Esophagus muscularis mucosa (tissue), 4 donors: ENCODE measurements around the gene MTA3.

Experiments
- EP300 ChIP-seq: sonication (generic); formaldehyde crosslinking; IDR thresholded peaks from one replicate; pipeline ENCODE4 v1.6.1; 2017; ENCODE audit warnings: antibody characterized with exemption
- POLR2A ChIP-seq: fragments of 450-650 bp; IDR thresholded peaks from one replicate; pipeline ENCODE4 v1.6.1; 2017; ENCODE audit warnings: antibody characterized with exemption, moderate library complexity, mild to moderate bottlenecking, low read depth
- POLR2AphosphoS5 ChIP-seq, 2 donors: sonication (generic); formaldehyde crosslinking; IDR thresholded peaks; one replicate each; pipeline ENCODE4 v1.6.1; 2017; ENCODE audit warnings: antibody characterized with exemption in 2 of 2
- TF ChIP-seq, protein P1 (sequence below), 3 experiments: fragments of 200-600 bp in 2 of 3; fragments of 450-650 bp in 1 of 3; sonication (generic) in 2 of 3; IDR thresholded peaks; one replicate each; pipeline ENCODE4 v1.5.1; 2017 to 2019; ENCODE audit warnings: antibody characterized with exemption in 3 of 3, mild to moderate bottlenecking in 2 of 3, moderate library complexity in 1 of 3

DNA sequence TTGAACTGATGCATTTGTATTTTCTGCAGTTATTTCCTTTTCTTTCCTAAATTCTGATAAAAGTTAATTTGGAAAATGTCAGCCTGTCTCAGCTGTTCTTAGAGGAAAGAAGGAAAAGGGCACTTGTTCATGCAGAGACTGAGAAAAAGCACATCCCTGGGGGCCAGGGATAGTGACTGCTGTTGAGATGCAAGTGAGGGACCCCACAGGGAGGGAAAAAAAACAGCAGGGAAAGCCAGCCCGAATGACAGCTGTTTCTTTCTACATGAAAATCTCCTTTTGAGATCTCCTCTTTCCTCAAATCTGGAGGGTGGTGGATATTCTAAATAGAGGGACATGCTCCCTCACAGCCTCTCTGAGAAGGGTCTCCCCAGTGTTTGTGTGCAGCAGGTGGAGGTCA, 14.0 kb upstream of the MTA3 start:
- TF ChIP-seq, protein P1, sequence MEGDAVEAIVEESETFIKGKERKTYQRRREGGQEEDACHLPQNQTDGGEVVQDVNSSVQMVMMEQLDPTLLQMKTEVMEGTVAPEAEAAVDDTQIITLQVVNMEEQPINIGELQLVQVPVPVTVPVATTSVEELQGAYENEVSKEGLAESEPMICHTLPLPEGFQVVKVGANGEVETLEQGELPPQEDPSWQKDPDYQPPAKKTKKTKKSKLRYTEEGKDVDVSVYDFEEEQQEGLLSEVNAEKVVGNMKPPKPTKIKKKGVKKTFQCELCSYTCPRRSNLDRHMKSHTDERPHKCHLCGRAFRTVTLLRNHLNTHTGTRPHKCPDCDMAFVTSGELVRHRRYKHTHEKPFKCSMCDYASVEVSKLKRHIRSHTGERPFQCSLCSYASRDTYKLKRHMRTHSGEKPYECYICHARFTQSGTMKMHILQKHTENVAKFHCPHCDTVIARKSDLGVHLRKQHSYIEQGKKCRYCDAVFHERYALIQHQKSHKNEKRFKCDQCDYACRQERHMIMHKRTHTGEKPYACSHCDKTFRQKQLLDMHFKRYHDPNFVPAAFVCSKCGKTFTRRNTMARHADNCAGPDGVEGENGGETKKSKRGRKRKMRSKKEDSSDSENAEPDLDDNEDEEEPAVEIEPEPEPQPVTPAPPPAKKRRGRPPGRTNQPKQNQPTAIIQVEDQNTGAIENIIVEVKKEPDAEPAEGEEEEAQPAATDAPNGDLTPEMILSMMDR (IDR thresholded peaks at IDR 0.05), result no peak
- TF ChIP-seq POLR2A (no peak), POLR2AphosphoS5 (IDR thresholded peaks at IDR 0.05) (no peak), EP300 (no peak)
